Stimulated activated CD4-positive, alpha-beta T cell treated with anti-CD3 and anti-CD28 coated beads, TNF-alpha, amount 100 ng/mL, for 1 hour (primary cell): ENCODE data around the gene GPR3.
"Not testable (repeated sequence)": the region's sequence is repeated elsewhere in the genome, so short reads cannot be mapped to it uniquely, and the experiment has no call there.

ENCODE experiments used
- DNase-seq, 3 donors: peaks; one replicate each; pipeline ENCODE4 v3.0.0-alpha.2; 2020; ENCODE audit warnings: low read depth in 3 of 3, low spot score in 1 of 3

Gene GPR3

DNA sequence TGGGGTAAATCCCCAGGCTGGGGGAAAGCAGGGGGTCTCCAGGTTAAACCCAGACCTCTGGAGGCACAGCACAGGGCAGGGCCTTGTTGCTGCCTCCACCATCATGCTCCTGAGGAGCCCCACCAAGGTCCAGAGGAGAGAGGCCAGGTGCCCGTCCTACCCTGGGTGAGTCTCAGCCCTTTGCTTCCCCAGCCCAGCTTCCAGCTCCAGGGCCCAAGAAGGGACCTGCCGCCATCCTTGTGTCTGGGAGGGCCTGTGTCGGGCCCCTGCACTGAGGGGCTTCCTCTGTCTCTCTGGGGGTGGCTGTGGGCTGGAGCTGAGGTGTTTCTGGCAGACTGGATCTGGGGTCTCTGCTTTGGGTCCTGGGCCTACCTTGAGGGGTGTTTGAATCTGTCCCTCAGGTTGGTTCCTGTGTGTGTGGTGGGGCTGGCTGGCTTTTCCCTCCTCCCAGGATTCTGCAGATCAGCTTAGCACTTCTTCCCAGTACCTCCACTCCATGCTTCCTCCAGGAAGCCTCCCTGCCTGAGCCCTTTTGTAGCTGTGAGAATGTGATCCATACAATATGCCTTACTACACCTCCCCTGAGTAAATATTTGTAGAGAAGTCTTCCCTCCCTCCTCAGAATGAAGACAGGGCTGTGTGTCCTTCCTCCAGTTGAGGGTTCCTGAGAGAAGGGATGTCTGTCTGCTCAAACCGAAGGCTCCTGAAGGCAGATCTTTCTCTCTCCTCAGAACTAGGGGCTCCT is 6.2 kb downstream of the GPR3 start:
- DNase-seq = no peak

DNA sequence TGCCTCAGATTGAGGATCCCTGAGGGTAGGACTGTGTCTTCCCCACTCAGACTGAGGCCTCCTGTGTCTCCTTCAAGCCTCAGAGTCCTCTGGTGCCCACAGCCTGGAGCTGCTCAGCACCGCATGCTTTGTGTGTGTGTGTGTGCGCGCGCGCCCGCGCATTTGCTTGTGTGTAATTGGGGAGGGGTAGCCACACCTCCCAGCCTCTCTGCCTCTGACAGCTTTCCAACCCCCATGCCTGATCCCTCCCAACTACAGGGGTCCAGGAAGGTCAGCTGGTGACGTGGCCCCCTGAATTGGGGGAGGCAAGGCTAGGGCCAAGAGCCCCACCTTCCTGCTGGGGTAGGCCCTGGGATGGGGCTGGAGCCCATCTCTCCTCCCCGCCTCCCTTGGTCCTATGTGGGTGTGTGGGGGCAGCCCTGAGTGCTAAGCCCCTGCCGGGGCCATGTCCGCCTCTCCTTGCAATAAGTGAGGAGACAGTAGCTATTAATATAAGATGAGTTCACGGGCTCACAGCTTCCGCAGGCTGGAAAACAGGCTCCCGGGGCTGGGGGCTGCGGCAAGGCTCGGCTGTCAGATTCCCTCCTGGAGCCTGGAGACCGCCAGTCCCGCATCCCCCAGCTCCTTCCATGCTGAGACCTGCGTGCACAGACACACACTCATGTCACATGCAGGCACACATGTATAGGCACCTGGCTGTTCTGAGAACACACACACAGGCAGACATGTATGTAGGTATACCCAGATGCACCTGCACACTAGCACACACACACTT is 7.0 kb downstream of the GPR3 start:
- no peak for DNase-seq

DNA sequence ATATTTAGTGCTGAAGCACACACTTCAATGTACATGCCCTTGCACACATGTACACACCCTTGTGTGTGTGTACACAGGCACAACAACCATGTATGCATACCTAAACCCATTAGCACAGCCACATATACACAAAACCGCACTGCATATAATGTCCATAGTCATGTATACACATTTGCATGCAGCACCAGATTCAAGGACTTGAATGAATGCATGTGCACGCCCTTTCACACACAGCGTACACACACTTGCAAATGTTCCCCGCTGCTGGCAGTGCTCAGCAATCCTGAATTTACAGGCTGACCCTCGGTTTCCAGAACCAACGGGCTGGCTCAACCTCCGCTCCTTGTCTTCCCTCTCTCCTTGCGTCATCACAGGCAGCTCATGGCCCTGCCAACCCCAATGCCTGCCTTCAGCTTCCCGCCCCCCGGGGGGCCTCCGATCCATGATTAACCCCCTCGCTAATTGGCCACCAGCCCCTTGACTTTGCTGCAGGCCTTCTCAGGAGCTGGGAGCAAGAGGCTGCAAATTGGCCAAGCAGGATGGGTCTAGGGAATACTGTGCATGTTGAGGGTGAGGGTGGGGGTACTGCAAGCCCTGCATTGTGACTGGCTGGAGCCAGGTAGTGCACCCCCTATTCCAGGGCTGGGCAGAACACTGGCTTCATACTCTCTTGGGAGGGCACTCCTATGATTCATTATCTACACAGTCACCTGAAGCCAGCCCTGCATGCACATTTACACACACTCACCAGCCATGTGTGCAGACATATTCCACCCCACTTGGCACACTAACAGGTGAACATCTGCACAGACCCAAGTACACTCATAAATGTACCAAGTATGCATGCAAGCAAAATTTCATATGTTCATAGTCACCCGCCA is 7.9 kb downstream of the GPR3 start:
- no peak for DNase-seq

DNA sequence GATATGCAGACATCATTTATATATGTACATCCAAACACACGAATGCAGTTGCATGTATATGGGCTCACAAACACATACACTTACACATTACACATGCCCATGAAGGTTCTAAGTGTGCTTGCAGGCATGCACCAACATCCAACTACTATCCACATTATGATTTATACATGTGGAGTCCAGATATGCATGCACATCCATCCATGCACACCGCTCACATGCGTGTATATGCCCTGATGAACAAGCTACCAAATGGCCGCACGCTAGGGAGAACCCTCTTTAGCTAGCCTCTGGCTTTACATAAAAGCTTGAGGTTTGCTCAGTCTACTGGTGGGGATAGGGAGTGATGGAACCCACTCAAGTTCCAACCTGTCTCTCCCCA is 8.5 kb downstream of the GPR3 start:
- no peak for DNase-seq

DNA sequence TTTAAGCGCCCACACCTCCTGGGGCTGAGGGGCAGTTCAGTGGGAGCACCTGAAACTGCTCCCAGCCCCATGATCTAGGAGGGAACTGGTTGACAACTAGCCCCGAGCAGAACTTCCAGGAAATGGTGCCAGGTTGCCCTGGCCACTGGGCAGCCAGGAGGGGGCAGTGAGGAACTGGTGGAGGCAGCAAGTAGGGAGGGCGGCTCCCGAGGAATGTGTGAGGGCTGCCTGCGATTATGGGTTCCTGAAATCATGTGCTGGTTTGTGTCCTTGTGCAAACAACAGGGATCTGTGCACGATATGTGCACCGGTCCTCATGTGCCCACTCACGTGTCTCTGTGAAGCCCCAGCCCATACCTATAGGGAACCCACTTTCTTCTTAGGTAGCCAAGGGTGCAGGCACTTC is 9.9 kb downstream of the GPR3 start:
- DNase-seq = no peak

DNA sequence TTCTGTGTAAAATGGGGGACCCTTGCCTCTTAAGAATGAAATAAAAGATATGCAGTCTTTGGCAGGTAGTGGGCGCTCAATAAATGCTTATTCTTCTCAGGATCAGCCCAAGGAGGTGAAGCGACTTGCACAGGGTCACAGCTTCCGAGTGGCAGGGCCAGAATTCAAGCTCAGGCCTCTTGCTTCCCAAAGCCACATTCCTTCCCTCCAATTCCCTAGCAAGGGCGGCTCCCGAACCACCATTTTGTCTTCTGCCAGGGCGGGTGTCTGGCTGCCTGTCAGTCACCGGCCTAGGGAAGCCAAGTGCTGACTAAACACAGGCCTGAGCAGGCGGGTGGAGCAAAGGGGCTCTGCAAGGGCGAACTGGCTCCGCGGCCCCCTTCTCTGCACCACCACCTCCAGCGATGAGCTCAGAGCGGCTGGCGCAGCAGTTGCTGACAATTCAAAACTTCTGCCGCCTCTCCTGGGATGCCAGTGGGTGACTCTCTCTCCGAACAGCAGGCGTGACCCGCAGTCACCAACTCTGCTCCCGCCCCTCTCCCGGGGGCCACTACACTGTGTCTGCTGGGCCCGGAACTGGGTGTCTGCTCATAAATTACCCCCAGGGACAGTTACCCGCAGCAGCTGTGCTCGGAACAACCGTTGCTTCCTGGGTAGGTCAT is 10.8 kb downstream of the GPR3 start:
- no peak for DNase-seq

DNA sequence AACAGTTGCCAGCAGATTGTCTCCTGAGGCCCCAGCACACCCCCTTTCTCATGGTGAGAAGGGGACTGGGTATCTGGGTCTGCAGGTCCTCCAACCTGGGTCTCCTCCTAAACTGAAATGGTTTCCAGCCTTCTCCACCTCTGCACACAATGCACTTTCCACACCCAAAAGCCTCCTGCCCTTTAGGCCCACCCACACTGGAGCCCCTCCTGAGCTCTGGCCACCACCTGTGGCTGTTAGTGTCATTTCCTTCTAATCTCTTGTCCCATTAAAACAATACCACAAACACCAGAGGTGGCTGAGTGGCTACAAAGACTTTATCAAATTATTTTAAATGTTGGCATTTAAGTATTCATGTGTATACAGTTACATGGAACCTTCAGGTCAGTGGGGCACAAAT is 11.5 kb downstream of the GPR3 start:
- no peak for DNase-seq

DNA sequence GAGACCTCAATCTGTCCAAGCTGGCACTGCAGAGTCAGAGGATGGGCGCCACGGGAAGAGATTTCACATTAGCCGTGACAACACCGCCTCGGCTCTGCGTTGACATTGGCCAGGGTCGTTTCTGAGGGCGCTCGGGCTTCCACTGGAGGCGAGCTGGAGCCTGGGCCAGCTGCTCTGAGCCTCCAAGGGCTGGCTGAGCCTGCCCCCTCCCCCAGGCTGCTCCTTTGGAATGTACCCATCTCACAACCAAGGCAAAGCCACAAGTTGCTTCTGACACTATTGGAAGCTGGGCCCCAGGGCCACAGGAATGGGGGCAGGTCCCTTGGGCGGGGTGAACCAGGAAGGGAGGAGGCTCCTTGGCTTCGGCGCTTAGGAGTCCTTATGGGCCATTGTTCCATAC is 12.7 kb downstream of the GPR3 start:
- no peak for DNase-seq

DNA sequence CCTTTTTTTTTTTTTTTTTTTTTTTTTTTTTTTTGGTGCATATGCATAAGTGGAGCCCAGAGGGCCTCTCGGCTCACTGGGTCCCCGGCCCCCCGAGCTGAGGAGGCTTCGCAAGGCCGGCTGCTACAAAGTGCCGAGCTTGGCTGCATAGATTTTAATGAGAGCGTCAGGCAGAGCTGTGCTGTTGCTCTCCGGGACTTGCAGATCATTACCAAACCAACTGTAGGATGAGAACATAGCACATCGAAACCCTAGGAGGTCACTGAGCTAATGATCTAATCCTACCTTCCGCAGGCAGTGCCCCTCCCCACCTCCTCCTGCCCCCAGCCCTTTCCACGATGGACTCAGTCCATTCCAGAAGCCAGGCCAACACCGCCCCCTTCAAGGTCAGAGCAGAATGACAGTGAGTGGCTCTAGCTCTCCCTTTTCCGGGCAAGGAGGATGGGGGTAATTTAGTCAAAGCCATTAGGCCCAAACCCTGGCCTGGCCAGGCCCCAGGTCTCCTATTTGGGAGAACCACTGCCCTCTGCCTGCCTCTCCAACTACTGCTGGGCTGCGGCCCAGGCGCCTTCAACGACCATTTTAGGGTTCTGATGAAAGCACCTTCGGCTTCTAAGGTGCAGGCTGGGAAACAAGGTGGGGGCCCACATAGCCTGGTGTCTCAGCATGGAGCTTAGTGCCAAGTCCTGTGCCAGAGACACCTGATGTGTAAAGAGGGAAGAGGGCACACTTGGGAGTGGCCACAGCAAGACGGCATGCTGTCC is 13.4 kb downstream of the GPR3 start:
- not testable (repeated sequence) for DNase-seq

DNA sequence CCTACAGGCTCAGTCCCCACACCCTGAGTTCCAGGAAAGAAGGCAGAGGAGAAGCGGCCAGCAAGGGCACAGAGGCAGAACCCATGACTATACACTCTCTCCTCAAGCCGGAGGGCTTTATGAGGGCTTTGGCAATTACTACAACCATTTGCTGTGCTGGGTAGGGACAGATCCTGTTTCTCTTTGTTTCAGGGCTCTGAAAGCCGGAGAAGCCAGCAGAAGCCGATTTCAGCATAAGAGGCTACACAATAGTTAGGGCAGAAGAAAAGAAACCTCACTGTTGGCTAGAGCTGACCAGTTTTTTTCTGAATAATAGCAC is 13.9 kb downstream of the GPR3 start:
- DNase-seq = no peak

DNA sequence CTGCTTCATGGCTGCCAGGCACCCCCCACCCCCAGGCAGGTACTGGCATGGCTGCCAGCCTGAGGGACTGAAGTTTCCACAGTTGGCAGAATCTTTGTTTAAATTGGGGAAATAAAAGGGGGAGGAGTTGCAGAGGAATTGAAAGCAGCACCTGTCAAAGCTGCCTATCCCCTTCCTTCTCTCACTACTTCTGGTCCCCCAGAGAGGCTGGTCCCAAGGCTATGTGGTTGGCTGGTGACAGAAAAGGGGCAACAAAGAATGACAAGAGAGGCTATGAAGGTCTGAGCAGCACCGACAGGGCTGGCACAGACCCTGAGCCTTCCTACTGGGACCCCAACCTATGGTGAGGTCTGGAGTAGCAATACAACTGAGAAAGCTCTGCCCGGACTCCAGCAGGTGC is 14.4 kb downstream of the GPR3 start:
- not testable (repeated sequence) for DNase-seq

DNA sequence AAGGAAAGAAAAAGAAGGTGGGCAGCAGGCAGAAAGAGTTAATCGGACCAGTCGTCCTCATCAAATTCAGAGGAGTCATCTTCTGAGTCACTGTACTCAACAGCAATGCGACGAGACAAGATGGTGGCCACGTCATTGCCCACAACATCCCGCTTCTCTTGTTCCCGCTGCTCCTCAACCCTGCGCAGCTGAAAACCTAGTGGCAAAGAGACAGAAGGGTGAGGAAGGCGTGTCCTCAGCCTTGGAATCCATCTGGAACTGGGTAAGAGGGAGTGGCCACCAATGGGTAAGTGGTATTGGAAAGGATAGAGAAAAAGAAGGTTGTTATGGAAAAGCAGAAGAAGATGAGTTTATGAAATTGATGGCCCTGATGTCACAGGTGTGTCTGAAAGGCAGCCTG is 15.7 kb downstream of the GPR3 start:
- DNase-seq = no peak

DNA sequence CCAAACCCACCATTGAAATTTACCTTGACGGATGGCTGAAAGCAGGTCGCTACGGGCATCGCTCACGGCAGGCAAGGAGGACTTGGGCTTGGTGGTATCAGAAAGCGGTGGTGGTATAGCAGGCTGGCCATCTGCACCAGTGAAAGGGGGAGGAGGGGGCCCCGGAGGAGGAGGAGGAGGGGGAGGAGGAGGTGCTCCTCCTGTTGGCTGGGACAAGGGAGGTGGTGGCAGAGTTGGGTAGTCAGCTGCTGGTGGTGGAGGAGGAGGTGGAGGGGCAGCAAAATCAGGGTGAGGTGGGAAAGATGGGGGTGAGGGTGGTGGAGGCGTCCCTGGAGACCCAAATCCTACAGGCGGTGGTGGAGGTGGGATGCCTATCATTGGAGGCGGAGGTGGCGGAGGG is 17.2 kb downstream of the GPR3 start:
- no peak for DNase-seq

DNA sequence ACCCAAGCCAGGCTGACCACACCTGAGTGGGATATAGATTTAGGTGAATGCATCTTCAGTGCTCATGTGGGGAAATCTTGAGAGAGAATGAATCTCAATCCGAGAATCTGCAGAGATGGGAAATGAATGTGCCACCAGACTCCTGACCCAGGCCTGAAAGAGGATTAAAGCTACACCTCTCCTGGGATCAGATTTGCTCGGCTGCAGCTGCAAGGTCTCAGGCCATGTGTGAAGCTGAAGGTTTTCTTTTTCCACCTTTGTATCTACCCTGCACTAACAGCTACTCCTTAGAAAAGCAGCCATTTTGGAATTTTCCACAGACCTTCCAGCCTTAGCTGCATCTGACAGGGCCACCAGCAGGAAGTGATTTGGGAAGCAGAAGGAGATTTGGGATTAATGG is 18.3 kb downstream of the GPR3 start:
- no peak for DNase-seq

DNA sequence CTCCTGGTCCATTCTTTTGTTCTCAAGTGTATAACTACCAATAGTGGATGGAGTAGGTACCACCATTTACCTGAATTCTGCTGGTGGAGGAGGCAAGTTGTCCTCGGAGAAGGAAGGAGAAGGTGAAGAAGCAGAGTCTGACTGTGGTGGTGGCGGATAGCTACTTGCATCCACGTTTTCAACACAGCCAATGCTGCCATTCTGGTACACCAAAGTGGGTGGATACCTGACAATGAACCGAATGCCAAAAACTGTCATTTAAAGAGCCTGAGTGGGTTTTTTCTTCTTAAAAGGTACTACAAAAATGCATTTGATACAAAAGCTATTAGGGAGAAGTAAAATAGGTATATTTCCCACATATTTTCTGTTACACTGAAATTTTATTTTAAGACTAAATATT is 20.1 kb downstream of the GPR3 start:
- DNase-seq = no peak

DNA sequence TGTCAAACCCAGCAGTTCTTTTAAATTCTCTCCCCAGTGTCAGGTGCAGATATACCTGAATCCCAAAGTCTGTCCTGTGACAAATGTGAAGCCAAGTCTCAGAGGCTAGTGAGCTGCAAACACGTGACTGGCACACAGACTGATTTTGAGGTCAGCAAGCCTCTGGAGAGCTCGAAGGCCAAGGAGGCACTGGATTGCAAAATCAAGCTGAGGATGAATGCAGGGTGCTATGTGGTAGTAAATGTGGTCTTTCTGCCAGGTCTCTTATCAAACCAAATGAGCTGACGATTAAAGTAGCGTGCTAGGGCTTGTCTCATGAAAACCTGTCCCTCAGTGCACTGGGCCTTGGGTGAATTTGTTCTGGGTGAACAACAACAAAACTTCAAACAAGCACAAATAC is 20.6 kb downstream of the GPR3 start:
- DNase-seq = no peak

DNA sequence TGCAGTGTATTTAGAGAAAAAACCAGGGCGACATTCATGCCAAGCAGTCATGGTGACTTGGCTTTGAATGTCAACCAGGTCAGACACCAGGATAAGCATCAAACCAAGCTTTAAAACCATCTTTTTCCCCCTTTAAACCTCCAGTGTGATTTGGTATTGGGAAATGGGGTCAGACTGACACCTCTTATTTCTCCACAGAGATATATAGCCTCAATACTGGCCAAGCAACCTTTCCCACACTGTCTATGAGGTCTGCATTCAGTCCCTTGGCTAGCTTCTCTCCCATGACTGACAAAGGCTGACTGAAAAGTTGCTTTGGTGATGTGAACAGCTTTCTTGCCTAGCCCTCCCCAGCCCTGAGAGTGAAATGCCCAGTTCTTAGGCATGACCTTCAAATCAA is 21.7 kb downstream of the GPR3 start:
- DNase-seq = no peak

DNA sequence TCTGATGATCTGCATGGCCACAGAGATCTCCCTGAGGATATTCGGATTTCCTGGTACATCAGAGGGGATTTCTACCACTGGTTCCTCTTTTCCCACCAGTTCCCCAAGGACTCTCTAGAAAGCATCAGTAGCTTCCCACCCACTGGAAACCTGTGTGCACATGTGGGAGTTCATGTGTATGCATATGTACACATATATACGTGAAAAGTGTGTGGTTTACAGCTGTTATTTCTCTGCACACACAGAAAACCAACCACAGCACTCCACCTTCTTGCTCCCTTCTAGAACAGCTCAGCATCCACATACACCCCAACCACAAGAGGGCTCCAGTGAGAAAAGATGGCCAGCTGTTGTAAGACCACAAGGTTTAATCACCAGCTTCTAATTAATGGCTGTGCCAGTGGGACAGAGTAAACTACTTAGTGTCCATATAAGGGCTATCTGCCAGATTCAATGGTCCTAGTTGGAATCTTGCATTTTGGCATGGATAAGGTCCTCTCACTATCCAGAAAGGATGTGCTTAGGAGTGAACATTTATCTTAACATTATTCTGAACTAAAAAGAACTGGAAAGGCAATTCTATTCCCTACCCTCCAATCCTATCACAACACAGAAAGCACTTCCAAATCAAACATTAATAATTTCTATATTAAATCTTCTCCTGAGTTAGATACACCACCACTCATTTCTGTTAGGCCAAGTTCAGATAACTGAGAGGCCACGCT is 24.1 kb downstream of the GPR3 start:
- no peak for DNase-seq

DNA sequence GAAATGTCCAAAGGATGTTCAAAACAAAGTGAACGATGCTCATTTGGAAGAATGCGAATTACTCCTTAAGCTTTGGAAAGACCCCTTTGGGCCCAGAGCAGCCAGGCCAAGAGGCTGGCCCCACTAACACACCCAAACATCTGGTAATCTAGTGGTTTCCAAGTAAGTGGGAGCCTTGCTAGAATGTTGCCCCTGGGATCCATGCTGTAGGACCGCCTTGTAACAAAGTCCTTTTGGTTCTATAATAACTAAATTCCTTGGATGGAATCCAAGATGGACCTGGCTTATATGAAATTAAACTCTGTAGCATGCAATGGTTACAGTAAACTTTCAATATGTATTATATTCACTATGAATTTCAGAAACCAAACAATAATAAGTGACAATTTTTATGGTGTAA is 25.3 kb downstream of the GPR3 start:
- DNase-seq = no peak
